NCI-H2081 (cell line): Measurements from ENCODE around the gene TLE2.

Source experiments
- DNase-seq, 2 experiments: peaks; one replicate each; lab custom pipeline; 2025; lab: John Stamatoyannopoulos, UW

The TLE2 gene

DNA sequence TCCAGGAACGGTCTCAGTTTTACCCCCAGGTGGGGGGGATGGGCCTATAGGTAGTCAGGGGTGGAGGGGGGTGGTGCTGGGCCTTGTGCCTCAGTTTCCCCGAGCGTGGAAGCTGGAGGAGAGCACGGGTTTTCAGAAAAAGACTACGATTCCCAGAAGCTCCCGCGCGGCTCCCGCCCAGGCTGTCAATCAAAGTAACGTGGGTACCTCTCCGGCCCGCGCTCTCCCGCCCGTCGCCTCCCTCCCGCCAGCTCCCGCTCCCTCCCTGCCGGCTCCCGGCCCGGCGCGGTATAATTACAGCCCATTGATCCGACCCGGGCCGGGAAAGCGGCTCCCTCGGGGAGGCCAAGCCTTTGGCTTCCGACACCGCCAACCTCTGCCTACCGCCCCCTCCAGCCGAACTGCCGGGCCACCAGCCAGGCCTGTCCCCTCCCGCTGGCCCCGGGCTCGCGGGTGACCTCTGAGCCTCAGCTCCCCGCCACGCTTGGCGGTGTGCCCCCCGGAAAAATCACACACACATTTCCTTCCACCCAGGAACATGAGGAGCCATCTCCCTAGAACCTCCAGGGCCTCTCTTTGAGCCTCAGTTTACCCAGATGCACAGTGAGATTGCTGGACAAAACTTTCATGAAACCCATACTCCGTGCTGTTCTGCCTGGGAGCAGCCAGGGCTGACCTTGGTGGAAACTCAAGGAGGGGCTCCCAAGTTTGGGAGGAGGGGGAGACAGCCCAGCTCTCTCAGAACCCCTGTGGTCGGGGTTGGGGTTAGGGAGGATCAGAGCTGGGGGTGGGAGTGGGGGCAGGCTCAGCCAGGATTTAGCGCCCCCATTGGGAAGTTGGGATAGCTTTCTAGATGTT is 7.3 kb upstream of the TLE2 start:
- DNase-seq: peak; percentile 95

DNA sequence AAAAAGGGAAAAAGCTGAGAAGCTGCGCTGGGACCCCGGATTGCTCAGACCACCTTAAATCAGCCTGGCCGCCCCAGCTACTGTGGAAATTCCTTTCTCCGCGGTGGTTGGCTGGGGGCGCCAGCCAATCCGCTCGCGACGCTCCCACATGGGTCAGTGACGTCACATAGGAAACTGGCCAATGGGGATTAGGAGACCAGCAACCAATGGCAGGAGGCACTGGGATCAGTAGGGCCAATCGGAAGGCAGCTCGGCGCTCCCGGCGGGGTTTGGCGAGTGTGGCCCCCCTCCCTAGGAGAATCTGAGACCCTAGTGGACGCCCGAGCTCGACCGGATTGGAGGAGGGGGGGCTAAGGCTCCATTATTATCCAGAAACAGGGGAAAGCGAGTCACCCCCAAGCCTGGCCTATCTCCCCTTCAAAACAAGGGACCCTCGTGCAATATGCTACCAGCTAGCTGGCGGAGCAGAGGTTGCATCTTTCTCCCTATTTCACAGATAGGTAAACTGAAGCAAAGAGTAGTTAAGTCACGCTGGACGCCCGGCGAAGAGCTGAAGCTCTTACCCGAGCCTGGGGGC is 6.5 kb upstream of the TLE2 start:
- DNase-seq: peak; percentile 98 to 99

GRCh38 chr19:3034656-3035541 is 5.8 kb upstream of the TLE2 start:
- no peak for DNase-seq

DNA sequence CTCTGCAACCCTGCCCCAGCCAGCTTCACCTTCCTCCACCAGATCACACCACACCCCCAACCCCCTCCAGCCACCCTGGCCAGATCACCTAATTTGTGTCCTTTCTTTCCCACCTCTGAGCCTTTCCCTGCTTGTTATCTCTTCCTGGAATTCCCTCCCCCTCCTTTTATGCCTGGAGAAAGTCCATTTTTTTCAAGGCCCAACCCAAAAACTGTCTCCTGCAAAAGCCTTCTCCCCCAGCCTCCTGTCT is 5.3 kb upstream of the TLE2 start:
- no peak for DNase-seq

GRCh38 chr19:3033595-3034405 is 4.7 kb upstream of the TLE2 start:
- DNase-seq: no peak

GRCh38 chr19:3031607-3031867 is 2.5 kb upstream of the TLE2 start:
- DNase-seq: no peak

- no peak for DNase-seq
Observed at GRCh38 chr19:3028305-3029064, 595 bp downstream of the TLE2 start.

DNA sequence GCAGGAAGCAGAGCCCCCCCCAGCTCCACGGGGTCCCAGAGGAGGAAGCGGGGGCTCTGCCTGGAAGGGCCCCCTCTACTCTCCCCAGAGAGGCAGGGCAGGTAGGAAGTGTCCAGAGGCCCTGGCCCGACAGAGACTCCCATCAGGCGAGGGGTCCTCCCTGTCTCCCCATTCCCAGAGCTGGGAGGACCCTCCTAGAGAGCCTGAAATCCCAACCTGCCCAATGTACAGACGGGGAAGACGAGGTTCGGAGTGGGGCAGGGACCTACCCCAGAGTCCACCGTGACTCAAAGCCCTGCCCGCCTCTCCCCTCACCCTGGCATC is 1.1 kb downstream of the TLE2 start:
- DNase-seq: no peak

GRCh38 chr19:3027292-3027691 is 1.8 kb downstream of the TLE2 start:
- no peak for DNase-seq

- DNase-seq: no peak
Observed at GRCh38 chr19:3026768-3027167, 2.3 kb downstream of the TLE2 start.

DNA sequence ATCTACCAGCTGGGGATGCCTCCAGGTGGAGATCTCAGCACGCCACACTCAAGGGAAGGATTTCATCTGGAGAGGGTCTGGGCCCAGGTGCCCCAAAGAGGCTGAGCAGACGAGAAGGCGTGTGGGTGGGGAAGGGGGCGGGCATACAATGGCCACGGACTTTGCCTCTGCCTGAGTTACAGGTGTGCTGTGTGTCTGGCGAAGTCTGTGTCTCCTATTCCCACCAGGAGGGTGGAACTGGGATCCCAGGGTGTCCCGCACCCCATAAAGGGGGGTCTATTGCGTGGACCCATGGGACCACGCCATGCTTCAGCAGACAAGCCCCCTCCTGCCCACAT is 3.6 kb downstream of the TLE2 start:
- no peak for DNase-seq

GRCh38 chr19:3024870-3025548 is 4.1 kb downstream of the TLE2 start:
- no peak for DNase-seq

DNA sequence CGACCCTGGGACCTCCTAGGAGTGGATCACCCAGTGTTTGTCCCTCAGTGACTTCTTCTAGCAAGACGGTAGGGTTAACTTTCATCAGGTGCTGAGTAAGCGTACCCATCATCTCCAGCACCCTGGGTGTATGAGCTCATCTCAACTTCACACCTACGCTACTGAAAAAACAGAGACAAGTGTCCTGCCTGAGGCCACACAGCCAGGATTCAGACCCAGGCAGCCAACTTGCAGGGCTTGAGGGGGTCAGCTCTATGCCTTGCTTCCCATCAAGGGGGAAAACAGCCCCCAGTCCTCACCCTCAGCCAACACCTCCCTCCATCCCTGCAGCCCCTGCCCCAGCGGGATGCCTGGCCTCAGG is 4.6 kb downstream of the TLE2 start:
- no peak for DNase-seq

DNA sequence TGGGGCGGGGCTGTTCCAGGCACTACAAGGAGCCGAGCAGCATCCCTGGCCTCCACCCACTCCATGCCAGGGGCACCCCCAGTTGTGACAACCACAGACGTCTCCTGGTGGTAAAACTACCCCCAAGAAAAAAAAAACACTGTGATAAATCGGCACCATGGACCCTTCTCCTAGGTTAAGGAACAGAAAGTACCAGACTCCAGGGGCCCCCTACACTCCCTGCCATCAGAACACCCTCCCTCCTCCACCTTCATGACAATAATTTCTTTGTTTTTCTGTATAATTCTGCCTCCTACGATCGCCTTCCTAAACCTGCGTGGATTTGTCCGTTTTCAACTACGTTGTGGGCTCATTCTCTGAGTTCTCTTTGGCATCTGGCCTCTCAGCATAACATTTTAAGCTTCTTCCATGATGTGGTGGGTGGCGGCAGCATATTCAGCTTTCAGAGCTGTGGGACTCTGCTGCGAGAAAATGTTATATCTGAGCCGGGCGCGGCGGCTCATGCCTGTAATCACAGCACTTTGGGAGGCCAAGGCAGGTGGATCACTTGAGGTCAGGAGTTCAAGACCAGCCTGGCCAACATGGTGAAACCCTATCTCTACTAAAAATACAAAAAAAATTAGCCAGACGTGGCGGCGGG is 8.6 kb downstream of the TLE2 start:
- DNase-seq: no peak

GRCh38 chr19:3019211-3019854 is 9.7 kb downstream of the TLE2 start:
- DNase-seq: no peak

- no peak for DNase-seq
Observed at GRCh38 chr19:3017923-3018322, 11.2 kb downstream of the TLE2 start.

DNA sequence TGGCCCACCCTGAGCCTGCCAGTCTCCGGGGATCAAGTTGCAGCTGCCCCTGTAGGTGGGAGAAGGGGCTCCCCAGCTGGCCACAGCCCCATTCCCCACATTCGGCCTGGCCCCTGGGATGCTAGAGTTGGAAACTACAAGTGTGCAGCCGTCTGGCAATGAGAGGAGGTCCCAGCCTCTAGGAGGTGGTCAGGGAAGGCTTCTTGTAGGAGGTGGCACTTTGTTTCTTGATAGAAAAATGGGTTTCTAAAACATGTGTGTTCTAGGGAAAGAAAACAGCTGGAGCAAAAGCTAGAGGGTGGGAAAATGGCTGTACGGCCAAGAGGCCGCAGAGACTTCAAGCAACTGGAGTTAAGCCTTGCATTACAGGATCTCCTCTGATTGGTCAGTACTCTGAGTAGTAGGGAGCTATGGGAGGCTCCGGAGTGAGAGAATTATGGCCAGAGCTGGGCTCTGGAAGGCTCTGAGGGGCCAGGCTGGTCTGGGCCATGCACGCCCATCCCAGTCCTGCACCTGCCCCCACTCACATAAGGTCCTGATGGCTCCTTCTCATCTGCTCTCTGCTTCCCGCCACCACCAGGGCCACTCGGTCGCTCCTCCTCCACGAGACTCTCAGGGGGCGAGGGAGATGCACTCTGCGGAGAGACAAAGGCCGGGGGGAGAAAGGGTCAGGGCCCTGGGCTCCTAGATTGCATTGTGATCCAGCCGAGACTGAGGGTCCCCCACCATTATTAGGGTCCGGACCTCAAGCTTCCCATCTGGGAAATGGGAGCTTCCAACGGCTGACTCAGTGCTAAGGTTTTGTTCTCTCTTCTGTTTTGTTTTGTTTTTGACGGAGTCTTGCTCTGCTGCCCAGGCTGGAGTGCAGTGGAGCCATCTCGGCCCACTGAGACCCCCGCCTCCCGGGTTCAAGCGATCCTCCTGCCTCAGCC is 13.7 kb downstream of the TLE2 start:
- no peak for DNase-seq

GRCh38 chr19:3014135-3014534 is 14.9 kb downstream of the TLE2 start:
- no peak for DNase-seq

DNA sequence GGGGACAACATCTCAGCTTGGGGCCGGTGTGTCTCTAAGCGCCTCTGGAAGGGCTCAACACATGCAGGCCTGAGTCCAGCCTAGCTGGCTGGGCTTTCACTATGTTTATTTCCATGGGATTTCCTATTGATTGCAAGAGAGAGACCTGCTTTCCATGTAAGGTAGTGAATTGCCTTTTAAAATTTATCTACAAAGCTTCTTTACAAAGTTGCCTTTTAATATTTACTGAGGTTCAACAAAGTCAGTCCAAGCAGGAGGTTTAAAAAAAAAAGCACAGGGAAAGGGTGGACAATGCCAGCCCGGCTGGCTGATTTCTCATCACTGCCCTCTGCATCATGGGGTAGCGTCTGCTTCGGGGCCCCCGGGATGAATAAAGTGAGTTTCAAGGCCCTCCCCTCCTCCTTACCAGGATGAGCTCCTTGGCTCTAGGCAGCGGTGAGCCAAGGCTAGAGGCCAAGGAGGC is 15.8 kb downstream of the TLE2 start:
- no peak for DNase-seq
